OCI-LY1 (cell line): Measurements from ENCODE around the gene AKT2.

Source experiments
- CTCF ChIP-seq: fragments of 200-600 bp; sonication (generic), shearing (Covaris generic); IDR thresholded peaks from 2 replicates; pipeline ENCODE4 v1.5.1; 2017; ENCODE audit warnings: mild to moderate bottlenecking, antibody characterized with exemption, low read length, moderate library complexity, mixed read lengths
- EZH2 ChIP-seq: fragments of 200-600 bp; sonication (generic), shearing (Covaris generic); IDR thresholded peaks from 2 replicates; pipeline ENCODE4 v1.8.0; 2017; ENCODE audit warnings: borderline replicate concordance, mixed run types, mild to moderate bottlenecking, antibody characterized with exemption, low read length, moderate library complexity, mixed read lengths

- TF ChIP-seq CTCF = no peak
- no peak for TF ChIP-seq EZH2
Observed at GRCh38 chr19:40264314-40265054, 20.7 kb downstream of the AKT2 start.
